Mammary epithelial cell (primary cell): ENCODE results near the gene DDX4.

ENCODE experiments used
- CTCF ChIP-seq, 2 donors: IDR thresholded peaks in 1 of 2; conservative IDR thresholded peaks in 1 of 2; 2 replicates each; pipeline ENCODE4 v1.5.1; 2011 to 2012; ENCODE audit warnings: inconsistent platforms in 2 of 2, low read length in 2 of 2, mild to moderate bottlenecking in 2 of 2, control low read depth in 1 of 2, low read depth in 1 of 2; ENCODE audit not compliant: insufficient read depth in 1 of 2; ENCODE audit errors: extremely low read depth in 1 of 2
- EZH2 ChIP-seq: IDR thresholded peaks from 2 replicates; pipeline ENCODE4 v1.6.1; 2012; ENCODE audit warnings: low read length, inconsistent platforms, borderline replicate concordance

- no peak for TF ChIP-seq EZH2
- TF ChIP-seq CTCF (conservative IDR thresholded peaks at IDR 0.05 in 1 of 2, IDR thresholded peaks at IDR 0.05 in 1 of 2; ENCODE audit: extremely low read depth in 1 of 2, insufficient read depth in 1 of 2, low read depth in 1 of 2, low read length in 2 of 2): no peak
Measured at GRCh38 chr5:55860288-55860687, 122.4 kb downstream of the DDX4 start.
